ENCODE measurements around the gene PHACTR3.

PHACTR3 gene

DNA sequence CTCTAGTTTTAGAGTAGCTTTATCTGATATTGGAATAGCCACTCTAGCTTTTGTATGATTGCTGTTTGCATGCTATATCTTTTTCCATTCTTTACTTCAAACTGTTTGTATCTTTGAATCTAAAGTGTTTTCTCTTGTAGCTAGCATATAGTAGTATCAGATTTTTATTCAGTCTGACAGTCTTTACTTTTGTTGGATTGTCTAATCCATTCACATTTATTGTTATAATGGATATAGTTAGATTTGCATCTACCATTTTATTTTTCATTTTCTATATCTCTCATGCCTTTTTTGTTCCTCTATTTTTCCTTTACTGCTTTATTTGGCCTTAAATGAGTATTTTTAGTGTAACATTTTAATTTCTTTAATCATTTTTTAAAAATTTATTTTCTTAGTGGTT lies 52.1 kb downstream of the PHACTR3 start:
- DNase-seq: no peak

DNA sequence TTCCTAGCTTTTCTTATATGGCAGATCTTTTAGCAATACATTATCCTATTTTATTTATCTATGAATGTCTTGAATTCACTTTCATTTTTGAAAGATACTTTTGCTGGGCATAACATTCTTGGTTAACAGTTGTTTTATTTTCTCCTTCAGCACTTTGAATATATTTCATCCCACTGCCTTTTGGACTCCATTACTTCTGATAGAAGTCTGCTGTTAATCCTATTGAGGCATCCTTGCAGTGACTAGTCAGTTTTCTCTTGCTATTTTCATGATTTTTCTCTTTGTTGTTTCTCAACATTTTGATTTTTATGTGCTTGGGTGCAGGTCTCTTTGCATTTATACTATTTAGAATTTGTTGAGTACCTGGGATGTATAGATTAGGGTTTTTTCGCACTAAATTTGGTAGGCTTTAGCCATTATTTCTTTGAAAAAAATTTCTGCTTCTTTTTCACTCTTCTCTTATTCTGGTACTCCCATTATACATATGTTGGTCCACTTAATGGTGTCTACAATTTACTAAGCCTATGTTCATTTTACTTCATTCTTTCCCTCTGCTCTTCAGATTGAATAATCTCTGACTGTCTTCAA lies 53.2 kb downstream of the PHACTR3 start:
- no peak for DNase-seq

GRCh38 chr20:59660471-59660870 lies 56.1 kb downstream of the PHACTR3 start:
- DNase-seq: no peak

DNA sequence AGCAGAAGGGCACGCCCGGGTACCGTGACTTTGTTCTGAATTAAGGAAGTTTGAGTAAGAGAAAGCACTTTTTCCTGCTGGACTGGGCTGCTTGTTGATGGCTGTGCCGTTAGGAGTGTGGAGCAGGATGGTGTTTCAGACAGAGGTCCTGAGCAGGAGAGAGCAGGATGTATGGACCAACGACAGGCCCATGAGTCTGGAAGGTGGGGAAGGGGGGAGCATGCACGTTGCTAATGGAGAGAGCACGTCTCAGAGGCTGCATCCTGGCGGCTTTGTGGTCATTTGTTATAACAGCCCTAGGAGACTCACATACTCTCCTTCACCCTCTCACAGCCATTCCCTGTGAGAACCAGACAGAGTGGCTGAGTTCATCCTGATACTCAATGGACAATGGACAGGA lies 56.8 kb downstream of the PHACTR3 start:
- DNase-seq: no peak

GRCh38 chr20:59661621-59662020 lies 57.3 kb downstream of the PHACTR3 start:
- no peak for DNase-seq

DNA sequence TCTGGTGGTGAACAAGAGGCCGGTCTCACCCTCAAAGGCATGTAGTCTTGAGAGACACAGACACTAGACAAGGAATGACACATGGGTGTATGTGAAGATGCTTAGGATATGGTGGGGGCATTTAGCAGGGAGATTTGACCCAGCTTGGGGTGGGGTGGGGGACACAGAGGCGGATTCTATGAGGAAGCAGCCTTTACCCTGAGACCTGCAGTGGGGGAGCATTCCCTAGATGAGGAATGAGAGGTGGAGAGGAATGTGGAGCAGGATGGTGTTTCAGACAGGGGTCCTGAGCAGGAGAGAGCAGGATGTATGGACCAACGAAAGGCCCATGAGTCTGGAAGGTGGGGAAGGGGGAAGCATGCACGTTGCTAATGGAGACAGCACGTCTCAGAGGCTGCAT lies 57.8 kb downstream of the PHACTR3 start:
- DNase-seq: no peak

DNA sequence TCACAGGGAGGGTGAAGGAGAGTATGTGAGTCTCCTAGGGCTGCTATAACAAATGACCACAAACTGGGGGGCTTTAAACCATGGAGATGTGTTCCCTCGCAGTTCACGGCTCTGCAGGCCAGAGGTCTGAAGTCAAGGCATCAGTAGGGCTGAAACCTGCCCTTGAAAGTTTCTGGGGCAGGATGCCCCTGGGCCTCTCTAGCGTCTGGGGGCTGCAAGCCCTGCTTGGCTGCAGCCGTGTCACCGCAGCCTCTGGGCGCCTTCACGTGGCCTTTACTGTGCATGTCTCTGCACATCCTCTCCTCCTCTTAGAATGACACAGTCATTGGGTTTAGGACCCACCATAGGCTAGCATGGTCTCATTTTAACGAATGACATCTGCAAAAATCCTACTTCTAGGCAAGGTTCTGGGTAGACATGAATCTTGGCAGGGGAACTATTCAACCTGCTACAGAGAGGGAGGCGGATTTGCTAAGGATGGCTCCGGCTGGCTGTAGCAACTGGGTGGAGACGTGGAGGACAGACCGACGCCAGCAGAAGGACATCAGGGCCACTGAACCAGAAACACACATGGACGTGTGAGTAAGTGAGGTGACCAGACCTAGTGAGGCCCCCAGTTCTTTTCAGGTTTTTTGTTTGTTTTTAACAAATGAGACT lies 58.6 kb downstream of the PHACTR3 start:
- DNase-seq: no peak

DNA sequence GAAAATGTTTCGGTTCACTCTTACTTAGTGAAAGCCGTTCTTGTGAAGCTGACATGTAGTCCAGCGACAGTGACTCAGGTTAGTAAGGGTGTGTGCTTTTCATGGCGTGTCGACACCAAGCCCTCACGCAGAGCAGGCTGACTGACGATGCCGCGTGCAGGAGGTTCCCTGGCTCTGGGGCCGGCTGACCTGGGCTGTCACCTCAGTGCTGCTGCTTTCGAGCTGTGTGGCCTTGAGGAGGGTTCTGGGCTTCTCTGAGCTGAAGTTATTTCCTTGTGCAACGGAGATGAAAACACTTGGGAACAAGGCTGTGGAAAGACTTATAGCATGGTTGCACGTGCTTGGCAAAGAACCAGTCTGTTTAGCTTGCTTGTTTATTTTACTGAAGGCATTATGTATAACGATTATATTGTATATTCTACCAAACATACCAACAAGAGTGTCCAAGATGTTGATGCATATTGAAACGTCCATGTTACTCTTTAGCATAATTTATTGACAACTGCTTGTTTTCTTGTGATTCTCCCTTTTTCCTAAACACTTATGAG lies 59.2 kb downstream of the PHACTR3 start:
- no peak for DNase-seq

GRCh38 chr20:59664421-59664941 lies 60.1 kb downstream of the PHACTR3 start:
- no peak for DNase-seq

- DNase-seq: no peak
Observed at GRCh38 chr20:59665656-59666555, 61.6 kb downstream of the PHACTR3 start.

DNA sequence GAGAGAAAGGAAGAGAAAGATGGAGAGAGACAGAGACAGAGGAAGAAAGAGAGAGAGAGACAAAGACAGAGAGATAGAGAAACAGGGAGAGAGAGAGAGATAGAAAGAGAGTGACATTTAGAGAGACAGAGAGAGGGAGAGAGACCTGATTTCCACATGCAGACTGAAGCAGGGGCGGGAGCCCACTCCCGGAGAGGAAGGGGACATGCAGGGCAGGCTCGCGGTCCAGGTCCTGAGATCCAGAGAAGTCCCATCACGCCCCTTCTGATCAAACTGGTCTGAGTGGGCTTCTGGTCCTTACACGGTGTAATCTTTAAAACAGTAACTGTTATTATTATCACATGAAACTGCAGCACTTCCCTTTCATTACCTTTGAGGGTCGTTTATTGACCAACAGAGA lies 62.2 kb downstream of the PHACTR3 start:
- DNase-seq: no peak

- no peak for DNase-seq
Observed at GRCh38 chr20:59667131-59667530, 62.8 kb downstream of the PHACTR3 start.

DNA sequence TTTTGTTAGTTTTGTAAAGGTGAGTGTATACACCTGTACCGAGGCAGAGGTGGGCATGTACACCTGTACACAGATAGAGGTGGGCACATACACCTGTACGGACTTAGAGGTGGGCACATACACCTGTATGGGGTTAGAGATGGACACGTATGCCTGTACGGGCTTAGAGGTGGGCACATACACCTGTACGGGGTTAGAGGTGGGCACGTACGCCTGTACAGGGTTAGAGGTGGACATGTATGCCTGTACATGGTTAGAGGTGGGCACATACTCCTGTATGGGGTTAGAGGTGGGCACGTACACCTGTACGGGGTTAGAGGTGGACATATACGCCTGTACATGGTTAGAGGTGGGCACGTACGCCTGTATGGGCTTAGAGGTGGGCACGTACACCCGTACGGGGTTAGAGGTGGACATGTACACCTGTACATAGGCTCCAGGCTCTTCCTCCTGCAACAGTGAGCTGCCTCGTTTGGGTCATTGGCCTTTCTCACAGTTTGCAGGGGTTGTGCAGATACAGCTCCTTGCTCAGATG lies 63.7 kb downstream of the PHACTR3 start:
- no peak for DNase-seq

DNA sequence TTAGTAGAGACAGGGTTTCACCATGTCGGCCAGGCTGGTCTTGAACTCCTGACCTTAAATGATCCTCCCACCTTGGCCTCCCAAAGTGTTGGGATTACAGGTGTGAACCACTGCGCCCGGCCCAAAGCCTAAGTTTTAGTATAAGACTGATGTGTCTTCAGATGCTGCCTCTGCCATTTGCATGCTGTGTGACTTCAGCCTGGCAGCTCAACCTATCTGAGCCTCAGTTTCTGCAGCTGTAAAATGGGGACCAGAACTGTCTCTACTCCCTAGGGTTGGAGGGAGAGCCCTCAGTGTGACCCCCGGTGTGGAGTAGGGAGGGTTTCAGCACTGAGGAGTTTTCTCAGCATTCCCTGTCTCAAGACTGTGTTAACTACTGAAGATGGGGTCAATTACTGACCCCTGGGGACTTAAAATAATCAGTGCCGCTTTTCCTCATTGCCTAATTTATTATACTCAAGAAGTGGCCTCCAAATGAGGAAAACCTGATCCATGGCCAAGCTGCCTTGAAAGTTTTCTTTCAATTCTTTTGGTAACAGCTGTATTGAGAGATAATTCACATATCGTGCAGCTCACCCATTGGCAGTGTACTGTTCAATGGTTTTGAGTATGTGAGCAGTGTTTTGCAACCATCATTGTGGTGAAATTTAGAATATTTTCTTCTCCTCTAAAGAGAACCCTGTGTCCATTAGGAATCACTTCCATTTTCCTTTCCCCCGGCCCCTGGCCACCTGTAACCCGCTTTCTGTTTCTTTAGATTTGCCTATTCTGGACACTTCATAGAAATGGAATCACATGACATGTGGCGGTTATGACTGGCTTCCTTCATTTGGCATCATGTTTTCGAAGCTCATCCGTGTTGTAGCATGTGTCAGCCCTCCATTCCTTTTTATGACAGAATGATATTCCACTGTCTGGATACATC lies 64.8 kb downstream of the PHACTR3 start:
- no peak for DNase-seq

DNA sequence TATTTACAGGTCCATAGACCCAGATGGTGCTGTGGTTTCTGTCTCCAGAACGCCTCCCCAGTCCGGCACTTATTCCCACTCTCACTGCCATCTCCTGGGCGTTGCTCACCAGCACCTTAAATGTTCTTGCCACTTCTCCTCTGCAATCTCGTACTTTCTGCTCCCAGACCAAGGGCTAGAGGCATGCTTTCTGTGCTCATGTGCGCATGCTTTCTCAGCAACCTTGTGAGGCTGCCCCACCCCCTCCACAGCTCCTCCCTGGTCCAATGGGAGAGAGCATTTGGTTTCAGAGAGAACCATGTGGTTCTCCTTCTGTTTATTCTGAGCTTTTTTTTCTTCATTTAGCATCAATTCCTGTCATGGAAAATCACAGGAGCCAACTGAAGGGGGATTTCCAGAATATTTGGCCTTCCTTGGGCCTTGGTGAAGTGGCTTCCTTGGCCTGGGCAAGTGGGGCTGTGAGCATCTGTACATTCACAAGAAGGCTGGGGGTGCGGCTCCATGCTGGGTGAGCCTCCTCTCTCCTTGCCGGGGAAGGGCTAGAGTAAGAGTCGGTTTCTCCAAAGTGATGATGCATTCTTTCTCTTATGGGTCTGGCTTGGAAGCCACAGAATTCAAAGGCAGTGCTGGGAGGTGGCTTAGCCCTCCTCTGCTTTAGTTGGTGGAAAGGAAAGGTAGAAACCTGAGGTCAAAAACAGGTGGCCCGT lies 66.6 kb downstream of the PHACTR3 start:
- DNase-seq: no peak

- no peak for DNase-seq
Observed at GRCh38 chr20:59671661-59672471, 67.5 kb downstream of the PHACTR3 start.

- DNase-seq: no peak
Observed at GRCh38 chr20:59672576-59672975, 68.2 kb downstream of the PHACTR3 start.

- DNase-seq: no peak
Observed at GRCh38 chr20:59673288-59673997, 69.1 kb downstream of the PHACTR3 start.

GRCh38 chr20:59673998-59674445 lies 69.7 kb downstream of the PHACTR3 start:
- no peak for DNase-seq

All from COR-L47 (cell line).